HUES48 (cell line): ENCODE measurements around the gene ANAPC10.
"Not testable (repeated sequence)": the region's sequence is repeated elsewhere in the genome, so short reads cannot be mapped to it uniquely, and the experiment has no call there.

Experiments
- H3K27ac ChIP-seq: one replicate; pipeline ENCODE4 v1.7.0; 2013; ENCODE audit warnings: low read depth, low read length, inconsistent platforms
- H3K27me3 ChIP-seq: 2 replicates; pipeline ENCODE4 v1.6.1; 2013; ENCODE audit warnings: mild to moderate bottlenecking, low read length; ENCODE audit not compliant: control insufficient read depth, insufficient read depth
- H3K36me3 ChIP-seq: 2 replicates; pipeline ENCODE4 v1.6.1; 2013; ENCODE audit warnings: low read length; ENCODE audit not compliant: control insufficient read depth, insufficient read depth
- H3K4me1 ChIP-seq: 2 replicates; pipeline ENCODE4 v1.6.1; 2013; ENCODE audit warnings: mild to moderate bottlenecking, low read length; ENCODE audit not compliant: control insufficient read depth, insufficient read depth
- H3K4me3 ChIP-seq: 2 replicates; pipeline ENCODE4 v1.5.1; 2013; ENCODE audit warnings: mild to moderate bottlenecking, low read depth, low read length
- H3K9ac ChIP-seq: 2 replicates; pipeline ENCODE4 v1.6.1; 2013; ENCODE audit warnings: mild to moderate bottlenecking, low read depth, low read length, moderate library complexity
- H3K9me3 ChIP-seq: 2 replicates; pipeline ENCODE4 v1.6.1; 2013; ENCODE audit warnings: low read length; ENCODE audit not compliant: control insufficient read depth, insufficient read depth

The ANAPC10 gene

DNA sequence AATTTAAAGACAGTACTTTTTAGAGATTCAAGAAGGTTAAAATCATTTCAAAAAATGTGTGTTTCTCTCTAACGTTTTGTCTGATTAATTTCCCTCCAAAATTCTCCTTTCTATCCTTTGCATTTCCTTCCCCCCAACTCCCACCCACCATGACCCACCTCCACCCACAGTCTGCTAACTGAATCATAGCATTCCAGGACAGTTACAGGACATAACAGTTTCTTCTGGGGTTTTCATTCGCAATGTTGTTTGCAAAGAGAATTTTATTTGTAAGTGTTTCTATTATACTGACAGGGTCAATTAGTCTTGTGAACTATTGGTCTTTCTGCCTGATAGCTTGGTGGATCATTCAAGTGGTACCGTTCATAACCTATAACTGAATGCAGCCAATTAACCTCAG, 53.7 kb downstream of the ANAPC10 start:
- no peaks in the 10 kb centered on the region for H3K9me3 ChIP-seq
- H3K9ac ChIP-seq = no peak overlapping the region
- no peaks in the 10 kb centered on the region for H3K36me3 ChIP-seq
- no peak overlapping the region for H3K4me3 ChIP-seq
- H3K4me1 ChIP-seq = no peaks in the 10 kb centered on the region; the same call in 1 of the 2 replicates
- H3K27ac ChIP-seq = no peak overlapping the region
- H3K27me3 ChIP-seq = no peaks in the 10 kb centered on the region

DNA sequence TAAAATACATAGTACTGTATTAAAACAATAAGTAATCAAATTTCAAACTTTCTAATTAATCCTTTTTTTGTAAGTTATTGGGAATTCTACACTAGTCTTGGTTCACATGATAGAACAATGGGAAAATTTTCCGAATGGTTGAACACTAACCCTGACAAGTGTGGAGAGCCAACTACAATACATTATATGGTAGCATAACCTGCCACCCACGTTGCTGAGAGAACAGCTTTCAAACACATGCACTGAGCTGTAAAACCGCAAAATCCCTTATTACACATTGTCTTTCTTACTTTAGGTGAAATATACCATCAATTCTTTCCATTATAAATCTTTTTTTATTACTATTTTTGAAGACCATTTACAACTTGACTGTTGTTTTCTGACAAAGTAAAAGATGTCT, 54.7 kb downstream of the ANAPC10 start:
- Histone ChIP-seq H3K27me3 (no peaks in the 10 kb centered on the region), H3K9ac (no peak overlapping the region), H3K4me3 (no peak overlapping the region), H3K27ac (no peak overlapping the region), H3K4me1 (no peaks in the 10 kb centered on the region; the same call in 1 of the 2 replicates), H3K9me3 (no peaks in the 10 kb centered on the region), H3K36me3 (no peaks in the 10 kb centered on the region)

DNA sequence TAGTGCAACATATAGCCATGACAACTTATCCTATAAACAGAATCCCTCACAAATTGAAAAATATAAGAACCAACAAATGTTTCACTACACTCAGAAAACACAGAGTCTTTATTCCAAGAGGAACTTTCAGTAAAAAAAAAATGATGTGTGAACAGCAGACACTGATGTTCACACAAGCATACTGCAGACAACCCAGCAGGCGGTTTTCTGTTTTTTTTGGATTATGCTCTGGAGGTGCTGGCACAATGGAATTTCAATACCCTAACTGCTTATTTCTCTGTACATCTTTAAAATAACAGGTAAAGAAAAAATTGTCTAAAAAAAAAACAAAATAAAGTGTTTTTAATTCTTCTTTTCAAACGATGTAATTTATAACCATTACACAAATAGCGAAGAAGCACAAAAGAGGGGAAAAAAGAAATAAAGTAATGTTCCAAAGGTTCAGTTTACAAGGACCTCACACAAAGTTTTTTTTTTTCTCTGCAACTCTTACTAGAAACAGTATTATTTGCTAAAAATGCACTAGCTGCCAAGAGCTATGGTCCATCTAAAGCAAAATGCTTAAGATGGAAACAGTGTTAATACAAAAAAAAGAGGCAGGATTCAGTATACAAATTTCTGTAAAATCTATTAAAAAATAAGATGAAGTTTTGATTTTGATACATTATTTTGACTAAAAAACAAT, 55.3 kb downstream of the ANAPC10 start:
- Histone ChIP-seq H3K27me3 (no peaks in the 10 kb centered on the region), H3K27ac (no peak overlapping the region), H3K9me3 (no peaks in the 10 kb centered on the region), H3K36me3 (no peaks in the 10 kb centered on the region), H3K9ac (no peak overlapping the region), H3K4me3 (no peak overlapping the region), H3K4me1 (no peaks in the 10 kb centered on the region; the same call in 1 of the 2 replicates)

DNA sequence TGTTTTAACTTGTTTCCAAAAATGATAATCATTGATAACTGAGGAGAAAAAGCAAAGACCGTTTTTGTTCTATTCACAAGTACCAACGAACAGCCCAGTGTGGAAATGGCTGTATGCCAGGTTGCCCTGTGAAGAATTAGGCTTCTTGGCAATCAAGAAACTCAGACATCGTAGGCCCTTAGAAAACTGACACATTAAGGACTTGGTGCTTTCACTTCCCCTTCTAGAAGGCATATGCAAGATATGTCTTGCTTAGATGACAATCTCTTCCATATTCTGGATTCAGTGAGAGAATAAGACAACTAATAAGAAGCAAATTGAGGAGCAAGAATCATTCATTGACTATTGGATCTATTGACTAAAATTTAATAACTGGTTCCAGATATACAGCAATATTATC, 56.6 kb downstream of the ANAPC10 start:
- no peaks in the 10 kb centered on the region for H3K36me3 ChIP-seq
- no peak overlapping the region for H3K27ac ChIP-seq
- no peaks in the 10 kb centered on the region; the same call in 1 of the 2 replicates for H3K4me1 ChIP-seq

GRCh38 chr4:145035494-145036136, 62.4 kb downstream of the ANAPC10 start:
- Histone ChIP-seq H3K9me3 (no peaks in the 10 kb centered on the region), H3K4me3 (no peak overlapping the region), H3K27ac (no peak overlapping the region), H3K9ac (no peak overlapping the region), H3K36me3 (peaks cover 9% of the 10 kb centered on the region; the same call in 1 of the 2 replicates), H3K4me1 (no peaks in the 10 kb centered on the region), H3K27me3 (no peaks in the 10 kb centered on the region)

More for the DNA sequence above, 56.6 kb downstream of the ANAPC10 start:
- Histone ChIP-seq H3K9ac (no peak overlapping the region), H3K4me3 (no peak overlapping the region), H3K27me3 (no peaks in the 10 kb centered on the region), H3K9me3 (no peaks in the 10 kb centered on the region)

GRCh38 chr4:145034727-145035211, 63.2 kb downstream of the ANAPC10 start:
- Histone ChIP-seq H3K9me3 (no peaks in the 10 kb centered on the region), H3K27ac (no peak overlapping the region), H3K9ac (no peak overlapping the region), H3K36me3 (peaks cover 9% of the 10 kb centered on the region; the same call in 1 of the 2 replicates), H3K4me3 (no peak overlapping the region), H3K4me1 (no peaks in the 10 kb centered on the region), H3K27me3 (no peaks in the 10 kb centered on the region)

DNA sequence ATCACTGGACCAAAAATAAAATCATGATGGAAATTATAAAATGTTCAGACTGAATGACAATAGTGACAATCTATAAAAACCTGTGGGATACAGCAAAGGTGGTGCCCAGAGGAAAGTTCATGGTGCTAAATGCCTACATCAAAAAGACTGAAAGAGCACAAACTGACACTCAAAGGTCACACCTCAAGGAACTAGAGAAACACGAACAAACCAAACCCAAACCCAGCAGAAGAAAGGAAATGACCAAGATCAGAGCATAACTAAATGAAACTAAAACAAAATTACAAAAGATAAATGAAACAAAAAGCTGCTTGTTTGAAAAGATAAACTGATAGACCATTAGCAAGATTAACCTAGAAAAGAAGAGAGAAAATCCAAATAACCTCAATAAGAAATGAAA, 78.7 kb downstream of the ANAPC10 start:
- Histone ChIP-seq H3K4me1 (no peaks in the 10 kb centered on the region), H3K9me3 (no peaks in the 10 kb centered on the region), H3K4me3 (no peak overlapping the region), H3K27me3 (no peaks in the 10 kb centered on the region), H3K9ac (no peak overlapping the region), H3K27ac (no peak overlapping the region), H3K36me3 (no peaks in the 10 kb centered on the region)

- H3K36me3 ChIP-seq = no peaks in the 10 kb centered on the region
- no peaks in the 10 kb centered on the region for H3K9me3 ChIP-seq
- no peak overlapping the region for H3K9ac ChIP-seq
- H3K4me3 ChIP-seq = no peak overlapping the region
- H3K4me1 ChIP-seq = no peaks in the 10 kb centered on the region
- no peaks in the 10 kb centered on the region for H3K27me3 ChIP-seq
- no peak overlapping the region for H3K27ac ChIP-seq
Observed at GRCh38 chr4:145014365-145014764, 83.6 kb downstream of the ANAPC10 start.

GRCh38 chr4:145012841-145013240, 85.2 kb downstream of the ANAPC10 start:
- Histone ChIP-seq H3K4me3 (no peak overlapping the region), H3K36me3 (no peaks in the 10 kb centered on the region), H3K4me1 (no peaks in the 10 kb centered on the region), H3K9ac (no peak overlapping the region), H3K27ac (no peak overlapping the region), H3K27me3 (no peaks in the 10 kb centered on the region), H3K9me3 (no peaks in the 10 kb centered on the region)

GRCh38 chr4:145011636-145012035, 86.4 kb downstream of the ANAPC10 start:
- H3K36me3 ChIP-seq = no peaks in the 10 kb centered on the region
- H3K27ac ChIP-seq = no peak overlapping the region
- H3K4me1 ChIP-seq = no peaks in the 10 kb centered on the region
- H3K9ac ChIP-seq = no peak overlapping the region
- H3K27me3 ChIP-seq = no peaks in the 10 kb centered on the region
- no peaks in the 10 kb centered on the region for H3K9me3 ChIP-seq
- H3K4me3 ChIP-seq = no peak overlapping the region

DNA sequence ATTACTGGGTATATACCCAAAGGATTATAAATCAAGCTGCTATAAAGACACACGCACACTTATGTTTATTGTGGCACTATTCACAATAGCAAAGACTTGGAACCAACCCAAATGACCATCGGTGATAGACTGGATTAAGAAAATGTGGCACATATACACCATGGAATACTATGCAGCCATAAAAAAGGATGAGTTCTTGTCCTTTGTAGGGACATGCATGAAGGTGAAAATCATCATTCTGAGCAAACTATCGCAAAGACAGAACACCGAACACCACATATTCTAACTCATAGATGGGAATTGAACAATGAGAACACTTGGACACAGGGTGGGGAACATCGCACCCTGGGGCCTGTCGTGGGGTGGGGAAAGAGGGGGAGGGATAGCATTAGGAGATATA, 87.7 kb downstream of the ANAPC10 start:
- H3K27ac ChIP-seq, H3K9me3 ChIP-seq, H3K36me3 ChIP-seq, H3K4me1 ChIP-seq, H3K9ac ChIP-seq, H3K27me3 ChIP-seq, H3K4me3 ChIP-seq: not testable (repeated sequence)
